K562 (cell line): ENCODE measurements around the gene MPIG6B. TPM values are rescaled to one million over a fixed set of nuclear protein-coding genes. Genes with fewer than 3 reads are reported as not detected.

Experiments
- ATAC-seq: fragments of 200-7000 bp; cut with Tn5 transposase; 3 replicates; pipeline ENCODE4 v1.9.1; 2020; ENCODE audit warnings: moderate library complexity
- BruUV-seq: library from RNA; stranded (reverse); fragments of 400-500 nt; replicated peaks from 2 replicates; lab custom pipeline; 2021; lab: Mats Ljungman, UMichigan
- CTCF ChIA-PET: fragments of 300-600 bp; formaldehyde crosslinking; extraction: SDS; loops from one replicate; lab custom pipeline; 2021; ENCODE audit warnings: low intra/inter-chr PET ratio; lab: Yijun Ruan, JAX
- POLR2A ChIA-PET: fragments of 300-600, 350-650 bp; sonication (Branson Sonifier 250); formaldehyde crosslinking; extraction: SDS; loops from one replicate; lab custom pipeline; 2021; ENCODE audit warnings: antibody characterized with exemption, inconsistent platforms; lab: Yijun Ruan, JAX
- DNase-seq, 4 experiments: peaks; one replicate each; pipeline versions ENCODE4 v3.0.0 to v3.0.0-alpha.2; 2011 to 2018; ENCODE audit warnings: low spot score in 3 of 4, mixed read lengths in 3 of 4; ENCODE audit errors: extremely low read depth in 1 of 4
- FAIRE-seq: peaks from 2 replicates; lab custom pipeline; 2011; peaks lifted over from hg19 to GRCh38; lab: Jason Lieb, UNC
- H2AFZ ChIP-seq: 2 replicates; pipeline ENCODE4 v1.6.0; 2011; ENCODE audit warnings: low read depth, low read length, control low read depth, inconsistent platforms
- H3K27ac ChIP-seq: fragments of 200-600 bp; 3 replicates; pipeline ENCODE4 v1.8.0; 2011; ENCODE audit warnings: low read depth, mild to moderate bottlenecking, control low read depth, inconsistent platforms, low read length, moderate library complexity, mixed read lengths; ENCODE audit errors: extremely low read depth
- H3K27me3 ChIP-seq, 2 experiments: fragments of 300-600 bp in 1 of 2; 2 replicates in 1 of 2; 3 replicates in 1 of 2; pipeline versions ENCODE4 v1.6.0 to v1.8.0; 2011; ENCODE audit warnings: inconsistent platforms in 2 of 2, low read length in 2 of 2, mild to moderate bottlenecking in 1 of 2, mixed read lengths in 1 of 2, moderate library complexity in 1 of 2; ENCODE audit not compliant: control insufficient read depth in 2 of 2, insufficient read depth in 2 of 2
- H3K36me3 ChIP-seq: fragments of 300-600 bp; 3 replicates; pipeline ENCODE4 v1.8.0; 2011; ENCODE audit warnings: mild to moderate bottlenecking, low read length, inconsistent platforms; ENCODE audit not compliant: control insufficient read depth, insufficient read depth
- H3K4me1 ChIP-seq, 2 experiments: fragments of 200-600 bp in 1 of 2; replicated peaks in 1 of 2; 2 replicates in 1 of 2; 3 replicates in 1 of 2; pipeline versions ENCODE4 v1.5.1 to v1.8.0; 2011; ENCODE audit warnings: inconsistent platforms in 2 of 2, low read length in 2 of 2, mild to moderate bottlenecking in 1 of 2, mixed read lengths in 1 of 2, moderate library complexity in 1 of 2; ENCODE audit not compliant: control insufficient read depth in 2 of 2, insufficient read depth in 2 of 2
- H3K4me2 ChIP-seq: 2 replicates; pipeline ENCODE4 v1.6.1; 2011; ENCODE audit warnings: low read length, control low read depth, inconsistent platforms, mixed read lengths; ENCODE audit not compliant: insufficient read depth
- H3K4me3 ChIP-seq: fragments of 200-600 bp; sonication (generic), shearing (Covaris generic); 2 replicates; pipeline ENCODE4 v1.5.1; 2016; ENCODE audit warnings: control low read depth, inconsistent platforms
- H3K79me2 ChIP-seq: fragments of 200-600 bp; 3 replicates; pipeline ENCODE4 v1.8.0; 2011; ENCODE audit warnings: low read length, inconsistent platforms; ENCODE audit not compliant: control insufficient read depth, insufficient read depth
- H3K9ac ChIP-seq, 2 experiments: 2 replicates each; pipeline versions ENCODE4 v1.6.0 to v1.6.1; 2011; ENCODE audit warnings: low read depth in 2 of 2, low read length in 2 of 2, control low read depth in 1 of 2, inconsistent platforms in 1 of 2, mild to moderate bottlenecking in 1 of 2, mixed read lengths in 1 of 2; ENCODE audit not compliant: insufficient read depth in 1 of 2
- H3K9me1 ChIP-seq: one replicate; pipeline ENCODE4 v1.6.0; 2011; ENCODE audit warnings: inconsistent platforms, mild to moderate bottlenecking, low read length, moderate library complexity; ENCODE audit not compliant: control insufficient read depth, insufficient read depth
- H3K9me3 ChIP-seq: replicated peaks from 2 replicates; pipeline ENCODE4 v1.5.1; 2011; ENCODE audit warnings: low read depth, low read length, inconsistent platforms; ENCODE audit not compliant: control insufficient read depth, insufficient read depth
- H4K20me1 ChIP-seq: replicated peaks from 2 replicates; pipeline ENCODE4 v1.6.1; 2011; ENCODE audit warnings: low read length, inconsistent platforms, mixed read lengths; ENCODE audit not compliant: control insufficient read depth, insufficient read depth
- CBX1 ChIP-seq: sonication (generic); IDR thresholded peaks from 2 replicates; pipeline ENCODE4 v1.6.1; 2016; ENCODE audit warnings: antibody characterized with exemption, low read depth, mild to moderate bottlenecking
- CHD2 ChIP-seq: IDR thresholded peaks from 2 replicates; pipeline ENCODE4 v1.6.1; 2011; ENCODE audit warnings: low read depth, low read length
- CTBP1 ChIP-seq: fragments of 450-650 bp; IDR thresholded peaks from 2 replicates; pipeline ENCODE4 v1.6.1; 2016; ENCODE audit warnings: borderline replicate concordance
- FOXP1 ChIP-seq: sonication (generic); formaldehyde crosslinking; IDR thresholded peaks from 2 replicates; pipeline ENCODE4 v1.8.0; 2022; ENCODE audit warnings: mild to moderate bottlenecking, missing genetic modification reagents
- HIVEP1 ChIP-seq: fragments of 250-450 bp; sonication (Bioruptor Pico); IDR thresholded peaks from 2 replicates; pipeline ENCODE4 v1.4.0; 2020; ENCODE audit warnings: mild to moderate bottlenecking
- KLF6 ChIP-seq: fragments of 250-450 bp; sonication (Bioruptor Pico); IDR thresholded peaks from 2 replicates; pipeline ENCODE4 v1.4.0; 2020; ENCODE audit warnings: mild to moderate bottlenecking, moderate library complexity, borderline replicate concordance
- MAFG ChIP-seq: fragments of 450-650 bp; conservative IDR thresholded peaks from 2 replicates; pipeline ENCODE4 v1.6.1; 2016; ENCODE audit warnings: missing genetic modification characterization, missing compliant biosample characterization
- MIER1 ChIP-seq: fragments of 450-650 bp; IDR thresholded peaks from 2 replicates; pipeline ENCODE4 v1.6.1; 2016; ENCODE audit warnings: antibody characterized with exemption, mild to moderate bottlenecking, low read depth
- NR2C1 ChIP-seq, 2 experiments: fragments of 450-650 bp; IDR thresholded peaks; 2 replicates each; pipeline ENCODE4 v1.6.1; 2017; ENCODE audit warnings: mild to moderate bottlenecking in 2 of 2, antibody characterized with exemption in 1 of 2, inconsistent platforms in 1 of 2, missing compliant biosample characterization in 1 of 2, missing genetic modification characterization in 1 of 2
- RBBP5 ChIP-seq: fragments of 200-600 bp; sonication (generic); IDR thresholded peaks from 2 replicates; pipeline ENCODE4 v1.6.1; 2012; ENCODE audit warnings: borderline replicate concordance, mild to moderate bottlenecking, low read length, control low read depth, inconsistent platforms; ENCODE audit not compliant: insufficient read depth, poor library complexity, severe bottlenecking
- RBM22 ChIP-seq: fragments of 200-400 bp; formaldehyde crosslinking; IDR thresholded peaks from 2 replicates; pipeline ENCODE4 v1.6.1; 2018; ENCODE audit warnings: low read length, low read depth; ENCODE audit not compliant: poor library complexity, severe bottlenecking
- SMARCA4 ChIP-seq: fragments of 450-650 bp; IDR thresholded peaks from 2 replicates; pipeline ENCODE4 v1.6.1; 2016
- SMARCE1 ChIP-seq: fragments of 450-650 bp; IDR thresholded peaks from 2 replicates; pipeline ENCODE4 v1.7.1; 2016; ENCODE audit warnings: mild to moderate bottlenecking
- SP1 ChIP-seq: sonication (generic); formaldehyde crosslinking; IDR thresholded peaks from 2 replicates; pipeline ENCODE4 v1.8.1; 2022; ENCODE audit warnings: mild to moderate bottlenecking, missing genetic modification reagents
- SRF ChIP-seq, 2 experiments: fragments of 250-450, 450-650 bp in 1 of 2; sonication (Bioruptor Pico) in 1 of 2; sonication (generic) in 1 of 2; formaldehyde crosslinking; IDR thresholded peaks; 2 replicates each; pipeline versions ENCODE4 v1.5.0 to v1.5.1; 2020 to 2022; ENCODE audit warnings: mild to moderate bottlenecking in 1 of 2, missing genetic modification reagents in 1 of 2
- SUPT5H ChIP-seq: fragments of 450-650 bp; IDR thresholded peaks from 2 replicates; pipeline ENCODE4 v1.6.1; 2016
- TAL1 ChIP-seq: fragments of 450-650 bp; IDR thresholded peaks from 2 replicates; pipeline ENCODE4 v1.6.1; 2016; ENCODE audit warnings: mild to moderate bottlenecking
- ZBED1 ChIP-seq: IDR thresholded peaks from 2 replicates; pipeline ENCODE4 v1.6.1; 2014
- ZBTB17 ChIP-seq: fragments of 450-650 bp; formaldehyde crosslinking; IDR thresholded peaks from 2 replicates; pipeline ENCODE4 v1.4.0; 2020; ENCODE audit warnings: mild to moderate bottlenecking
- ZNF316 ChIP-seq: fragments of 450-650 bp; IDR thresholded peaks from 2 replicates; pipeline ENCODE4 v1.6.1; 2016
- WGBS: fragments of 100-300 bp; shearing (Covaris generic); methylation state at CpG from one replicate; pipeline ENCODE4 v1.1.6; 2016; ENCODE audit warnings: low coverage, mixed read lengths; ENCODE audit not compliant: insufficient coverage; ENCODE audit errors: missing lambda C conversion rate; 5-methylcytosine and 5-hydroxymethylcytosine counted together
- in situ Hi-C: fragments of 300-500 bp; cut with MboI; formaldehyde crosslinking; loops from 4 replicates; pipeline ENCODE4 v1.15.0; 2018; ENCODE audit warnings: inconsistent platforms, mixed read lengths
- intact Hi-C: fragments of 100-400 bp; cut with micrococcal nuclease; formaldehyde crosslinking; loops from 2 replicates; pipeline ENCODE4 v1.14.2; 2022
- polyA plus RNA-seq, 8 experiments: library from polyadenylated mRNA; depleted of rRNA in 4 of 8; stranded (reverse) in 5 of 8; unstranded in 3 of 8; fragments of >200 nt; fragmentation: Nextera tagmentation in 2 of 8; fragmentation: Illumina TruSeq in 1 of 8; extraction: Ambion mirVana in 2 of 8; extraction: Trizol in 1 of 8; gene quantifications; 2 replicates each; pipeline versions ENCODE4 v1.2.1 to v1.2.3, GENCODE V29; 2011 to 2014; ENCODE audit warnings: inconsistent platforms in 1 of 8, missing spikeins in 1 of 8
- total RNA-seq, 7 experiments: library from RNA; depleted of rRNA in 6 of 7; stranded (reverse); fragments of >200 nt in 6 of 7; fragmentation: Illumina TruSeq in 2 of 7; extraction: Trizol in 2 of 7; gene quantifications; 2 replicates each; pipeline versions ENCODE4 v1.2.1 to v1.2.3, GENCODE V29; 2011 to 2021; ENCODE audit warnings: low replicate concordance in 1 of 7

MPIG6B gene
- total and polyA plus RNA-seq, 9 of the 15 experiments (the other 6 are each of a cell fraction or from before 2014, with no cell fraction given), result 0.11 to 1.2 (median 0.28) TPM; not detected in 1

GRCh38 chr6:31727034-31727716 is 4.0 kb downstream of the MPIG6B start (continued):
- TF ChIP-seq NR2C1 (IDR thresholded peaks at IDR 0.05) (no peak), NR2C1 (tag; IDR thresholded peaks at IDR 0.05) (peak; percentile 9; the same call in 1 of the 2 replicates), MAFG (tag) (peak; percentile 65)

DNA sequence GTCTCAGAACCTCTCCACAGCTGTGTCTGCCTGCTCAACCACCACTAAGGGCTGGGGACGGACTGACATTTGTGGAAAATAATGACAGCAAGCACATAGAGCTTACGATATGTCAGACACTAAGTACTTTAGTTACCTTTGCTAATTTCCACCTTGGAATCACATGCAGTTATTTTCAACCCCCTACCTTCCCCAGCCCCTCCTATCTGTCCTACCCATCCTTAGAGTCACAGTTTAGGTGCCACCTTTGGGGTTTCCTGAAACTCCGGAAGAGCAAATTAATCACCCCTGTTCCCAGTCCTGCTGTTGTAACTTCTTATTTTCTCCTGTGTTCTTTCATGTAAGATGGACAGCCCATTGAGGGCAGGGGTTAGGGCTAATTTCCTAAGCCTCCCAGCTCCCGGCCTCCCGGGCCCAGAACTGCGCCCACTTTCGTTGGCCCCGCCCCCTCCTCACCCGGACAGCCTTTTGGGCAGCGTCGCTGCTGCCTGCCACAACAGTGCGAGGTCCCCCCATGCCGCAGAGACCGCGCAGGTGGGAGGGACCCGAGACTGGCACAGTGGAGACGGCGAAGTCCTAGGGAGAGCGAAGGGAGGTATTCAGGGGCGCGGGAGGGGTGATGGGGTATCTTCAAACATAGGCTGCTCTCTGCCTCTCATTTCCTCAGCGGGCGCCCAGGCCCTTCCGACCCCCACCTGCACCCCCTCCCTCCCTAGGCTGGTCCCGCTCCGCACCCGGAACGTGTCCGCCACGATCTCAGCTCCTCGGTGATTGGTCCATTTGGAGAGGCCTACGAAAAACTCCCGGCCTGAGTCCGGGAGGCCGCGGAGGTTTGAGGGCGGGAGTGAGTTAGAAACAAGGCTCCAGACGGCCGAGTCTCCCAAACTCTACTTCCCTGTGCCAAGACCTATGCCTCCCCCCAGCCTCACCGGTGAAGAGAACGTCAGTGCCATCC is 4.8 kb downstream of the MPIG6B start:
- Histone ChIP-seq H3K4me1 (peaks cover 44 to 69% of the 10 kb centered on the region in 2 experiments), H3K9ac (peak overlapping the region; percentile 38 to 82), H3K4me3 (no peak overlapping the region), H3K27ac (peak overlapping the region; percentile 64), H3K9me3 (no peaks in the 10 kb centered on the region), H3K4me2 (peak overlapping the region; percentile 37), H2AFZ (peak overlapping the region; percentile 71), H3K79me2 (peaks cover 25% of the 10 kb centered on the region), H3K27me3 (no peaks in the 10 kb centered on the region), H3K9me1 (peaks cover 5% of the 10 kb centered on the region), H4K20me1 (no peaks in the 10 kb centered on the region), H3K36me3 (peaks cover 55% of the 10 kb centered on the region)
- FAIRE-seq (peak; percentile 82), ATAC-seq (no peak), DNase-seq (no peak)
- BruUV-seq, result no TSS peak
- in situ Hi-C loops, result no loop called here
- intact Hi-C loops, result loop anchor here (2.0 kb wide), 1 partner anchor 99 kb away; the partner anchor contains the start of gene HSPA1B
- ChIA-PET CTCF (interaction anchor here (2.0 kb wide), 1 partner anchor 42 kb away, joined by 18 read pairs; no protein-coding TSS in a partner anchor), POLR2A (interaction anchor here (0.5 to 15.0 kb wide), 23 partner anchors 7 to 376 kb away, joined by 3 to 236 read pairs (median 3); partner anchors contain the start of genes ABHD16A, BAG6, C6orf47 and CLIC1)
- 94% methylated on average over 39 of the region's 41 CpGs for WGBS
- TF ChIP-seq SMARCA4, result 0 out of 2 replicates have a peak, but pooled peaks have one; percentile 7
- TF ChIP-seq RBBP5, result peak; percentile 26
- TF ChIP-seq FOXP1 (CRISPR knock-in tag), result peak; percentile 79; the same call in 1 of the 2 replicates
- peak; percentile 67 for TF ChIP-seq ZNF316
- 0 out of 2 replicates have a peak, but pooled peaks have one; percentile 9 for TF ChIP-seq CTBP1
- peak; percentile 6; the same call in 1 of the 2 replicates for TF ChIP-seq SMARCE1
- TF ChIP-seq SRF (CRISPR knock-in tag; IDR thresholded peaks at IDR 0.05), result 0 out of 4 replicates have a peak, but pooled peaks of 1 of the 2 experiments have one; percentile 4
- TF ChIP-seq TAL1, result no peak
- TF ChIP-seq KLF6 (CRISPR knock-in tag), result 0 out of 2 replicates have a peak, but pooled peaks have one; percentile 2
- no peak; the same call in 1 of the 2 replicates for TF ChIP-seq ZBTB17 (CRISPR knock-in tag)
- TF ChIP-seq ZBED1, result 0 out of 2 replicates have a peak, but pooled peaks have one; percentile 12
- TF ChIP-seq HIVEP1 (CRISPR knock-in tag), result no peak
- TF ChIP-seq SUPT5H, result peak; percentile 38; the same call in 1 of the 2 replicates
- TF ChIP-seq RBM22, result peak; percentile 87
- peak; percentile 89 for TF ChIP-seq SP1 (CRISPR knock-in tag)
- TF ChIP-seq CHD2, result 0 out of 2 replicates have a peak, but pooled peaks have one; percentile 5
- TF ChIP-seq MIER1, result peak; percentile 6; the same call in 1 of the 2 replicates
- no peak for TF ChIP-seq CBX1
